GM12801 (cell line): ENCODE results near the gene METAP1D.

ENCODE experiments used
- CTCF ChIP-seq: IDR thresholded peaks from one replicate; pipeline ENCODE4 v1.5.1; 2011; ENCODE audit warnings: control low read depth; ENCODE audit not compliant: insufficient read length; ENCODE audit errors: extremely low read depth

Gene METAP1D

GRCh38 chr2:171999161-171999560 is 592 bp upstream of the METAP1D start:
- TF ChIP-seq CTCF = no peak

GRCh38 chr2:172000696-172001361 is 1.1 kb downstream of the METAP1D start:
- TF ChIP-seq CTCF = no peak

DNA sequence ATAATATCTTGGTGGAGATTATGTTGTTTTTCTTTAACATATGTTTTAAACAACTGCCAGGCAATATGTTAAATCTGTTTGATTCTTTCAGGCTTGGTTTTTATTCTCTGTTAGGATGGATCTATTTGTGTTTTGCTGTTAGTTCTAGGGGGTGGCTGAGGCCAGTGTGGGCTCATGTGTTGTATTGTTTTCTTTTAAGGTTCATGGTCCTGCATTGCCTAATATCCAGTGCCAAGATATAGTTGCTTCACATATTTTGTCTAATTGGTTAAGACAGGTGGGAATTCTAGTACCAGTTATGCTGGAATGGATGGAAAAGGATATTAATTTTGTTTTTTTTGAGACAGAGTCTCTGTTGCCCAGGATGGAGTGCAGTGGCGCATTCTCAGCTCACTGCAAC is 7.6 kb downstream of the METAP1D start:
- TF ChIP-seq CTCF = no peak

DNA sequence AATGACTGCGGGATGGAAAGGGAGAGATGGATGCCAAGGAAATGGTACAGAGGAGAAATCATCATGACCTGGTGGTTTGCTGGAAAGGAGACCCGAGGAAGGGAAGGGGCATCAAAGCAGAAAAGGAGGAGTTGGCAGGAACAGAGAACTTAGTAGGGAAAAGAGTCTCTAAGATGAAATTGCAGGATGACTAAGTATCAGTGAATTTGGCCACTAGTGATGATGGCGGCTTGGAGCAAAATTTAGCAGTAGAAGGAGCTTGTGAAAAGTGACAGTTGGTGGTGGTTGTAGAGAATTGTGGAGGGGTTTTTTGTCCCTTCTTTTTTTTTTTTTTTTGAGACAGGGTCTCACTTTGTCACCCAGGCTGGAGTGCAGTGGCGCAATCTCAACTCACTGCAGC is 10.1 kb downstream of the METAP1D start:
- TF ChIP-seq CTCF = no peak

GRCh38 chr2:172011812-172012575 is 12.2 kb downstream of the METAP1D start:
- TF ChIP-seq CTCF = no peak

GRCh38 chr2:172012677-172013391 is 13.1 kb downstream of the METAP1D start:
- TF ChIP-seq CTCF = no peak

DNA sequence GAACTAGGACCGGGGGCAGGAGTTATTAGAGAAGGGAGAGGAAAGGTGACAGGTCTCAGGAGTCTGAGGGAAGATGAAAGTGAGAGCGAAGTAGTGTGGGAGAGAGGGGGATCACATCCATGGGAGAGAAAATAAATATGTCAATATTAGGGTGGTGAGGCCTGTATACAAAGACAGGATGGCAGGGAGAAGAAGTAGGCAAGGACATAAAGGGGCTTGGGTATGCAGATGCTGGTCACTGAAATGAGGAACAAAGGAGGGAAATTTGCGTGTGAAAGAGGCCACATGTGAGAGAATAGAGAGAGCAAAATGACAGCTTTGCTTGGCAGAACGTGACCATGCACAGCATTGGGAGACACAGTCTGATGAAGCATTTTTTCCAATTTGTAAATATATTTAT is 13.6 kb downstream of the METAP1D start:
- no peak for TF ChIP-seq CTCF
